Right renal cortex interstitium (tissue), 3 donors: ENCODE data around the gene POLR3K. TPM values are rescaled to one million over a fixed set of nuclear protein-coding genes. Genes with fewer than 3 reads are reported as not detected.

Source experiments
- DNase-seq, 3 donors: peaks; one replicate each; pipeline ENCODE4 v3.0.0-alpha.2; 2013; ENCODE audit warnings: low read depth in 3 of 3, low spot score in 2 of 3
- polyA plus RNA-seq, 3 donors: library from polyadenylated mRNA; unstranded; fragments of 120-200 nt; gene quantifications; one replicate each; pipeline ENCODE4 v1.2.1, GENCODE V29; 2013; ENCODE audit not compliant: insufficient read length in 3 of 3

The POLR3K gene
- polyA plus RNA-seq, 3 donors: 14.7 to 16.5 (median 15.1) TPM

GRCh38 chr16:66309-67182, 13.1 kb upstream of the POLR3K start:
- no peak for DNase-seq

DNA sequence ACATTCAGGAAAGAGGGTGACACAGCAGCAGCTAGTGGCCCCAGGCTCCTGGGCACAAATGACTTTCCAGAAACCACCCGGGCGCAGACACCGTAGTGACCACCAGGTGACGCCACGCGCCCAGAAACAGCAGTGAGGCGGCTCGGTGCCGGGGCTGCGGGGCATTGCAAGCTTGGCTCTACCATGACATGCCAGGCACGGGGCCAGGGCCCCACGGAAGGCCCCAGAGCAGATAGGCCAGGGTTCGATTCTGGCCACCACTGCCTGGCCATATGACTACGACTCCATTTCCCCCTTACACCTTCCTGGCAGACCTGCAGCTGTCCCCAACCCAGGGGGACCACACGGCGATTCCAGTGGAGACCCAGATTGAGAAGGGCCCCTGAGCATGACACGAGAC, 12.3 kb upstream of the POLR3K start:
- no peak for DNase-seq

DNA sequence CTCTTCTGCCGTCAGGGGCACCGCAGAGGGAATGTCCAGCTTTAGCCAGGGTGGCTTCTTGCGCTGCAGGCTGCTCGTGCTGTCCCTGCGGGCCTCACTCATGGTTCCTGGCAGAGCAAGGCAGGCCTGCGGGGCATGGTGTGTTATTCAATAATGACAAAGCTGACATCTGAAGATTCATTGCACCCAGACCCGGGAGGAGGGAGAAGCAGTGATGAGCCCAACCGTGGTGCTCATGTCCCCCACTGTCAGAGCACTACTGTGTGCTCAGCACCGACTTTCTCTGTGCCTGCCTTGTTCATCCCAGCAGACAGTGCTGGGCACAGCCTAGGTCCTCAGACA, 11.5 kb upstream of the POLR3K start:
- DNase-seq: no peak

GRCh38 chr16:63998-64913, 10.8 kb upstream of the POLR3K start:
- no peak for DNase-seq

DNA sequence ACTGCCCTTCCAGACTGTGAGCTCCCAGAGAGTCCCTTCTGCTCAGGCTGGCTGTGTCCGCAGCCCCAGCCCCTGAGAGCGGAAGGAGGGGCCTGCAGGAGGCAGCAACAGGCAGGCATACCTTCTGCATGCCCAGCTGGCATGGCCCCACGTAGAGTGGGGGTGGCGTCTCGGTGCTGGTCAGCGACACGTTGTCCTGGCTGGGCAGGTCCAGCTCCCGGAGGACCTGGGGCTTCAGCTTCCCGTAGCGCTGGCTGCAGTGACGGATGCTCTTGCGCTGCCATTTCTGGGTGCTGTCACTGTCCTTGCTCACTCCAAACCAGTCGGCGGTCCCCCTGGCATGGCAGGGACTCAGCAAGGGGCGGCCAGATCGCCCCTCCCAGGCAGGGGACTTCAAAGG, 10.1 kb upstream of the POLR3K start:
- DNase-seq: no peak

- no peak for DNase-seq
These were observed 9.6 kb upstream of the POLR3K start for GRCh38 chr16:62968-63391.

GRCh38 chr16:62283-62967, 9.0 kb upstream of the POLR3K start:
- DNase-seq: no peak

DNA sequence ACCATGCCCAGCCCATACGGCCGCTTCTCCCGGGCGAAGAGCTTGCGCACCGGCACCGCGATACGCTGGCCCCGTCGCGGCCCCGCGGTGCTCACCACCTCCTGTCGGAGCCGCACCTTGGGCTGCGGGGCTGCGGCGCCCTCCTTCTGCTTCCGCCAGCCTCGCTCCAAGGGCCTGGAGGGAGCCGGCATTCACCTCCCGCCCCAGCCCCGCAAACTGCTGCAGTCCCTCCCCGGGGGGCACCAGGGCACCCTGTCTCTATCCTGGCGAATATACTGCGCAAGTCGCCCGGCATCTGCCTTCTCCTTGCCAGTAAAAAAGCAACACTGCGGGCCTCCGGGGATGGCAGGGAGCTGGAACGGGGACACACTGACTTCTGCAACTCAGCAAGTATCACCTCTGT, 8.5 kb upstream of the POLR3K start:
- no peak for DNase-seq

GRCh38 chr16:60929-61878, 7.8 kb upstream of the POLR3K start:
- DNase-seq: no peak

DNA sequence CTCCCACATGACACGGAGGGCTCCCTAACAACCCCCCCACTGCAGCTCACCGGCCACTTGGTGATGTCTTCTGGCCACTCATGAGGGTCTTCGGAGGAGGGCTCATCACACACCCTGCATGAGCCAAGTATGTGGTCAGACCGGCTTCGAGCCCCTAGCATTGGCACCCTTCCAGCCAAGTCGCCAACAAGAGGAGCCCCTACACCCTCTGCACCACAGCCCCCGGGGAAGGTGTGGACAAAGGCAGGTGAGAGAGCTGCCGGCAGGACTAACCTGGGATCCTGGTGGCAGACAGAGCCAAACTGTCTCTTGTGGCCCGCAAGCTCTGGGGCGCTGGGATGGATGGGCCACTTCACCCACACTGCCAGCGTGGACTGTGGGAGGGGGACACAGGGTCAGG, 6.8 kb upstream of the POLR3K start:
- no peak for DNase-seq

- DNase-seq: no peak
These were observed 6.1 kb upstream of the POLR3K start for GRCh38 chr16:59440-60059.

- DNase-seq: no peak
These were observed 5.4 kb upstream of the POLR3K start for GRCh38 chr16:58491-59439.

- DNase-seq: no peak
These were observed 4.3 kb upstream of the POLR3K start for GRCh38 chr16:57711-58110.

- DNase-seq: no peak
These were observed 3.0 kb upstream of the POLR3K start for GRCh38 chr16:56231-56927.

DNA sequence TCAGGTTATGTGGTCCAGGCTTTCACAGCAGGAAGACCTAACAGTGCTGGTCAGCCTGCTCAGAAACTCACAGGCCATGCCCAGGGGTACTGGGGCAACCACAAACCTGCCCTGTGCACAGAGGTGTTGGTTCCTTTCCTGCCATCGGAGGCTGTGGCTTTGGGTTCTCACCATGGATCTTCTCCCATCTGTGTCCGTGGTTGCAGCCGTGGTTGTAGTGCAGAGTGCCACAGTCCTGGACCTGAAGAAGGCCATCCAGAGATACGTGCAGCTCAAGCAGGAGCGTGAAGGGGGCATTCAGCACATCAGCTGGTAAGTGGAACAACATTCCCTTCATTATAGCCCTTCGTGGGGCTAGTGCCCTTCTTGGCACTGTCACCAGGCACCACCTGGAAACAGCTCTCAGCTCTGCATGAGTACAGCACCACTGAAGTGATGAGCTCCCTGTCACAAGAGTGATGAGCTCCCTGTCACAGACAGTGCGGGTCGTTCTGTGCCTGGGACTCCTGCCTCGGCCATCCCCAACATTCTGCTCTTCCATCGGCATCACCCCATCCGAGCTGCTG, 2.2 kb upstream of the POLR3K start:
- DNase-seq: no peak

DNA sequence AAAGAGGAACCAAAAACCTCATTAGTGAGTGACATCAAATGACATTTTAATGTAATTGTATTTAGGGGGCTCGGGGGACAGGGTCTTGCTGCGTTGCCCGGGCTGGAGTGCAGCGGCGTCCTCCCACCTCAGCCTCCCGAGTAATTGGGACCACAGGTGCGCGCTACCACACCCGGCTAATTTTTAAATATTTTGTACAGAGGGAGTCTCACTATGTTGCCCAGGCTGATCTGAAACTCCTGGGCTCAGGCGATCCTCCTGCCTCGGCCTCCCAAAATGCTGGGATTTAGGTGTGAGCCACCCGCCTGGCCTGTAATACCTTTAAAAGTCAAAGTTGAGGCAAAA, 801 bp upstream of the POLR3K start:
- no peak for DNase-seq

- DNase-seq: no peak
These were observed 2.4 kb downstream of the POLR3K start for GRCh38 chr16:50769-51591.
